ENCODE data around the gene LRG1.

Gene LRG1

DNA sequence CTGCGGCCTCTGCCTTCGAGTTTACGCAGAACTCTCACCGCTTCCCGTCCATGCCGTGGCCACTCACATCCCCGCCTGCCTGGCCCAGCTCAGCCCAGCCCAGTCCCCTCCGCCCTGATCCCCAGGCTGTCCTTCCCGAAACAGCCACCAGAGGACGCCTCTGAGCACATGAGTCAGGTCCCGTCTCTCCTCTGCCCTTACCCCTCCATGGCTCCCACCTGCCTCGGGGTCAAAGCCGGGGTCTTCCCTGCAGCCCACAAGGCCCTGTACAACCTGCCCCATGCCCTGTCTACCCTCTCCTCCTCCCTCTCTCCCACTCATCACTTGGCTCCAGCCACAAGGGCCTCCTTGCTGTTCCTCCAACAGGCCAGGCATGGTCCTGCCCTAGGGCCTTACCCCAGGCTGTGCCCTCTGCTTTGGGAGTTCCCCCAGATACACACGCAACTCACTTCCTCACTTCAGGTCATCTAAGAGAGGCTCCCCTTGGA is 27.8 kb upstream of the LRG1 start:
- Histone ChIP-seq H3K4me1 (ENCODE audit: control insufficient read depth, insufficient read depth, low read length) (no peaks in the 10 kb centered on the region), H3K9me3 (ENCODE audit: control insufficient read depth, insufficient read depth, low read depth, low read length) (no peaks in the 10 kb centered on the region), H3K4me3 (ENCODE audit: low read depth, low read length) (no peak overlapping the region), H3K27ac (ENCODE audit: extremely low read depth, low read depth, low read length) (no peak overlapping the region), H3K36me3 (ENCODE audit: control insufficient read depth in 2 of 2, insufficient read depth in 1 of 2, low read length in 2 of 2) (no peaks in the 10 kb centered on the region)
- POLR2A ChIA-PET = interaction anchor here (0.6 kb wide), 1 partner anchor 30 kb away, joined by 3 read pairs; no protein-coding TSS in a partner anchor
- CTCF ChIA-PET = interaction anchor here (0.6 to 3.5 kb wide), 25 partner anchors 9 to 229 kb away, joined by 3 to 48 read pairs (median 4); no protein-coding TSS in a partner anchor
- TF ChIP-seq SP7 (tag by site-specific recombination; IDR thresholded peaks at IDR 0.05) (peak; percentile 52; the same call in 1 of the 2 replicates), ZNF623 (tag by site-specific recombination; IDR thresholded peaks at IDR 0.05) (no peak), ZNF341 (tag by site-specific recombination; IDR thresholded peaks at IDR 0.05; ENCODE audit: low read depth) (peak; percentile 68; the same call in 1 of the 2 replicates), ZSCAN16 (tag by site-specific recombination; IDR thresholded peaks at IDR 0.05) (no peak), ZNF555 (tag by site-specific recombination; conservative IDR thresholded peaks at IDR 0.05) (no peak), WT1 (tag by site-specific recombination; IDR thresholded peaks at IDR 0.05) (no peak), GFI1B (tag by site-specific recombination; IDR thresholded peaks at IDR 0.05) (no peak), ZNF274 (IDR thresholded peaks at IDR 0.05; ENCODE audit: low read length) (no peak), ZNF274 (tag by site-specific recombination; IDR thresholded peaks at IDR 0.05; ENCODE audit: borderline replicate concordance) (no peak), ZNF16 (tag by site-specific recombination; IDR thresholded peaks at IDR 0.05; ENCODE audit: low read depth) (peak; percentile 100), ZNF2 (tag by site-specific recombination; IDR thresholded peaks at IDR 0.05) (peak; percentile 76; the same call in 1 of the 2 replicates), ZNF660 (tag by site-specific recombination; IDR thresholded peaks at IDR 0.05) (no peak), ZNF514 (tag by site-specific recombination; IDR thresholded peaks at IDR 0.05) (no peak), ZSCAN23 (tag by site-specific recombination; IDR thresholded peaks at IDR 0.05) (peak; percentile 28; the same call in 1 of the 2 replicates), ZIC2 (tag by site-specific recombination; IDR thresholded peaks at IDR 0.05) (no peak), ZNF366 (tag by site-specific recombination; conservative IDR thresholded peaks at IDR 0.05) (peak; percentile 69; the same call in 1 of the 2 replicates), ZNF132 (tag by site-specific recombination; IDR thresholded peaks at IDR 0.05; ENCODE audit: borderline replicate concordance) (no peak), KLF8 (tag by site-specific recombination; IDR thresholded peaks at IDR 0.05) (peak; percentile 63; the same call in 1 of the 2 replicates), ZNF600 (tag by site-specific recombination; IDR thresholded peaks at IDR 0.05) (peak; percentile 39; the same call in 1 of the 2 replicates), EGR2 (tag by site-specific recombination; IDR thresholded peaks at IDR 0.05; ENCODE audit: low read depth) (peak; percentile 47; the same call in 1 of the 2 replicates), ZNF654 (tag by site-specific recombination; IDR thresholded peaks at IDR 0.05; ENCODE audit: low read depth) (peak; percentile 50), ZNF843 (tag by site-specific recombination; IDR thresholded peaks at IDR 0.05) (no peak), KLF1 (tag by site-specific recombination; IDR thresholded peaks at IDR 0.05) (no peak)
- TF ChIP-seq, protein P1, sequence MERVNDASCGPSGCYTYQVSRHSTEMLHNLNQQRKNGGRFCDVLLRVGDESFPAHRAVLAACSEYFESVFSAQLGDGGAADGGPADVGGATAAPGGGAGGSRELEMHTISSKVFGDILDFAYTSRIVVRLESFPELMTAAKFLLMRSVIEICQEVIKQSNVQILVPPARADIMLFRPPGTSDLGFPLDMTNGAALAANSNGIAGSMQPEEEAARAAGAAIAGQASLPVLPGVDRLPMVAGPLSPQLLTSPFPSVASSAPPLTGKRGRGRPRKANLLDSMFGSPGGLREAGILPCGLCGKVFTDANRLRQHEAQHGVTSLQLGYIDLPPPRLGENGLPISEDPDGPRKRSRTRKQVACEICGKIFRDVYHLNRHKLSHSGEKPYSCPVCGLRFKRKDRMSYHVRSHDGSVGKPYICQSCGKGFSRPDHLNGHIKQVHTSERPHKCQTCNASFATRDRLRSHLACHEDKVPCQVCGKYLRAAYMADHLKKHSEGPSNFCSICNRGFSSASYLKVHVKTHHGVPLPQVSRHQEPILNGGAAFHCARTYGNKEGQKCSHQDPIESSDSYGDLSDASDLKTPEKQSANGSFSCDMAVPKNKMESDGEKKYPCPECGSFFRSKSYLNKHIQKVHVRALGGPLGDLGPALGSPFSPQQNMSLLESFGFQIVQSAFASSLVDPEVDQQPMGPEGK (tag by site-specific recombination; IDR thresholded peaks at IDR 0.05) = peak; percentile 39; the same call in 1 of the 2 replicates
- TF ChIP-seq, protein P2, sequence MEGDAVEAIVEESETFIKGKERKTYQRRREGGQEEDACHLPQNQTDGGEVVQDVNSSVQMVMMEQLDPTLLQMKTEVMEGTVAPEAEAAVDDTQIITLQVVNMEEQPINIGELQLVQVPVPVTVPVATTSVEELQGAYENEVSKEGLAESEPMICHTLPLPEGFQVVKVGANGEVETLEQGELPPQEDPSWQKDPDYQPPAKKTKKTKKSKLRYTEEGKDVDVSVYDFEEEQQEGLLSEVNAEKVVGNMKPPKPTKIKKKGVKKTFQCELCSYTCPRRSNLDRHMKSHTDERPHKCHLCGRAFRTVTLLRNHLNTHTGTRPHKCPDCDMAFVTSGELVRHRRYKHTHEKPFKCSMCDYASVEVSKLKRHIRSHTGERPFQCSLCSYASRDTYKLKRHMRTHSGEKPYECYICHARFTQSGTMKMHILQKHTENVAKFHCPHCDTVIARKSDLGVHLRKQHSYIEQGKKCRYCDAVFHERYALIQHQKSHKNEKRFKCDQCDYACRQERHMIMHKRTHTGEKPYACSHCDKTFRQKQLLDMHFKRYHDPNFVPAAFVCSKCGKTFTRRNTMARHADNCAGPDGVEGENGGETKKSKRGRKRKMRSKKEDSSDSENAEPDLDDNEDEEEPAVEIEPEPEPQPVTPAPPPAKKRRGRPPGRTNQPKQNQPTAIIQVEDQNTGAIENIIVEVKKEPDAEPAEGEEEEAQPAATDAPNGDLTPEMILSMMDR (tag by site-specific recombination; IDR thresholded peaks at IDR 0.05) = peak; percentile 92
- TF ChIP-seq, protein P3, sequence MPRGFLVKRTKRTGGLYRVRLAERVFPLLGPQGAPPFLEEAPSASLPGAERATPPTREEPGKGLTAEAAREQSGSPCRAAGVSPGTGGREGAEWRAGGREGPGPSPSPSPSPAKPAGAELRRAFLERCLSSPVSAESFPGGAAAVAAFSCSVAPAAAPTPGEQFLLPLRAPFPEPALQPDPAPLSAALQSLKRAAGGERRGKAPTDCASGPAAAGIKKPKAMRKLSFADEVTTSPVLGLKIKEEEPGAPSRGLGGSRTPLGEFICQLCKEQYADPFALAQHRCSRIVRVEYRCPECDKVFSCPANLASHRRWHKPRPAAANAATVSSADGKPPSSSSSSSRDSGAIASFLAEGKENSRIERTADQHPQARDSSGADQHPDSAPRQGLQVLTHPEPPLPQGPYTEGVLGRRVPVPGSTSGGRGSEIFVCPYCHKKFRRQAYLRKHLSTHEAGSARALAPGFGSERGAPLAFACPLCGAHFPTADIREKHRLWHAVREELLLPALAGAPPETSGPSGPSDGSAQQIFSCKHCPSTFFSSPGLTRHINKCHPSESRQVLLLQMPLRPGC (tag by site-specific recombination; IDR thresholded peaks at IDR 0.05) = 0 out of 2 replicates have a peak, but pooled peaks have one; percentile 39
- TF ChIP-seq, protein P4, sequence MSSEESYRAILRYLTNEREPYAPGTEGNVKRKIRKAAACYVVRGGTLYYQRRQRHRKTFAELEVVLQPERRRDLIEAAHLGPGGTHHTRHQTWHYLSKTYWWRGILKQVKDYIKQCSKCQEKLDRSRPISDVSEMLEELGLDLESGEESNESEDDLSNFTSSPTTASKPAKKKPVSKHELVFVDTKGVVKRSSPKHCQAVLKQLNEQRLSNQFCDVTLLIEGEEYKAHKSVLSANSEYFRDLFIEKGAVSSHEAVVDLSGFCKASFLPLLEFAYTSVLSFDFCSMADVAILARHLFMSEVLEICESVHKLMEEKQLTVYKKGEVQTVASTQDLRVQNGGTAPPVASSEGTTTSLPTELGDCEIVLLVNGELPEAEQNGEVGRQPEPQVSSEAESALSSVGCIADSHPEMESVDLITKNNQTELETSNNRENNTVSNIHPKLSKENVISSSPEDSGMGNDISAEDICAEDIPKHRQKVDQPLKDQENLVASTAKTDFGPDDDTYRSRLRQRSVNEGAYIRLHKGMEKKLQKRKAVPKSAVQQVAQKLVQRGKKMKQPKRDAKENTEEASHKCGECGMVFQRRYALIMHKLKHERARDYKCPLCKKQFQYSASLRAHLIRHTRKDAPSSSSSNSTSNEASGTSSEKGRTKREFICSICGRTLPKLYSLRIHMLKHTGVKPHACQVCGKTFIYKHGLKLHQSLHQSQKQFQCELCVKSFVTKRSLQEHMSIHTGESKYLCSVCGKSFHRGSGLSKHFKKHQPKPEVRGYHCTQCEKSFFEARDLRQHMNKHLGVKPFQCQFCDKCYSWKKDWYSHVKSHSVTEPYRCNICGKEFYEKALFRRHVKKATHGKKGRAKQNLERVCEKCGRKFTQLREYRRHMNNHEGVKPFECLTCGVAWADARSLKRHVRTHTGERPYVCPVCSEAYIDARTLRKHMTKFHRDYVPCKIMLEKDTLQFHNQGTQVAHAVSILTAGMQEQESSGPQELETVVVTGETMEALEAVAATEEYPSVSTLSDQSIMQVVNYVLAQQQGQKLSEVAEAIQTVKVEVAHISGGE (tag by site-specific recombination; conservative IDR thresholded peaks at IDR 0.05; ENCODE audit: low read depth) = no peak
- TF ChIP-seq, protein P5, sequence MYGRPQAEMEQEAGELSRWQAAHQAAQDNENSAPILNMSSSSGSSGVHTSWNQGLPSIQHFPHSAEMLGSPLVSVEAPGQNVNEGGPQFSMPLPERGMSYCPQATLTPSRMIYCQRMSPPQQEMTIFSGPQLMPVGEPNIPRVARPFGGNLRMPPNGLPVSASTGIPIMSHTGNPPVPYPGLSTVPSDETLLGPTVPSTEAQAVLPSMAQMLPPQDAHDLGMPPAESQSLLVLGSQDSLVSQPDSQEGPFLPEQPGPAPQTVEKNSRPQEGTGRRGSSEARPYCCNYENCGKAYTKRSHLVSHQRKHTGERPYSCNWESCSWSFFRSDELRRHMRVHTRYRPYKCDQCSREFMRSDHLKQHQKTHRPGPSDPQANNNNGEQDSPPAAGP (tag by site-specific recombination; IDR thresholded peaks at IDR 0.05) = peak; percentile 71
- TF ChIP-seq, protein P6, sequence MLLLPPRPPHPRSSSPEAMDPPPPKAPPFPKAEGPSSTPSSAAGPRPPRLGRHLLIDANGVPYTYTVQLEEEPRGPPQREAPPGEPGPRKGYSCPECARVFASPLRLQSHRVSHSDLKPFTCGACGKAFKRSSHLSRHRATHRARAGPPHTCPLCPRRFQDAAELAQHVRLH (tag by site-specific recombination; IDR thresholded peaks at IDR 0.05) = peak; percentile 92
